ENCODE measurements around the gene BIRC5.
"Not testable (repeated sequence)": the region's sequence is repeated elsewhere in the genome, so short reads cannot be mapped to it uniquely, and the experiment has no call there.

DNA sequence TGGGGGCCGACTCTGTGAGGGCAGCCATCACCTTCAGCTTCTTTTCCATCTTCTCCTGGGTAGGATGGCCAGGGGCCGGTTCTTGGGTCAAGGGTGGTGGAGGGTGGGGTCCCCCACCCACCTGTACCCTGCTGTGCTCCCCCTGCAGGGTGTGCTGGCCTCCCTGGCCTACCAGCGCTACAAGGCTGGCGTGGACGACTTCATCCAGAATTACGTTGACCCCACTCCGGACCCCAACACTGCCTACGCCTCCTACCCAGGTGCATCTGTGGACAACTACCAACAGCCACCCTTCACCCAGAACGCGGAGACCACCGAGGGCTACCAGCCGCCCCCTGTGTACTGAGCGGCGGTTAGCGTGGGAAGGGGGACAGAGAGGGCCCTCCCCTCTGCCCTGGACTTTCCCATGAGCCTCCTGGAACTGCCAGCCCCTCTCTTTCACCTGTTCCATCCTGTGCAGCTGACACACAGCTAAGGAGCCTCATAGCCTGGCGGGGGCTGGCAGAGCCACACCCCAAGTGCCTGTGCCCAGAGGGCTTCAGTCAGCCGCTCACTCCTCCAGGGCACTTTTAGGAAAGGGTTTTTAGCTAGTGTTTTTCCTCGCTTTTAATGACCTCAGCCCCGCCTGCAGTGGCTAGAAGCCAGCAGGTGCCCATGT, 42.3 kb upstream of the BIRC5 start:
- TF ChIP-seq POLR2AphosphoS5 (IDR thresholded peaks at IDR 0.05; ENCODE audit: low read depth, low read length); POLR2A (IDR thresholded peaks at IDR 0.05; ENCODE audit: low read depth, low read length); TAF1 (IDR thresholded peaks at IDR 0.05; ENCODE audit: borderline replicate concordance, low read depth, low read length): not testable (repeated sequence)
